ENCODE results near the gene FOLR2. TPM values are rescaled to one million over a fixed set of nuclear protein-coding genes. Genes with fewer than 3 reads are reported as not detected.
"Not testable (repeated sequence)": the region's sequence is repeated elsewhere in the genome, so short reads cannot be mapped to it uniquely, and the experiment has no call there.

Gene FOLR2
- total and polyA plus RNA-seq, 9 donors: 18.2 to 31.4 (median 26.7) TPM

DNA sequence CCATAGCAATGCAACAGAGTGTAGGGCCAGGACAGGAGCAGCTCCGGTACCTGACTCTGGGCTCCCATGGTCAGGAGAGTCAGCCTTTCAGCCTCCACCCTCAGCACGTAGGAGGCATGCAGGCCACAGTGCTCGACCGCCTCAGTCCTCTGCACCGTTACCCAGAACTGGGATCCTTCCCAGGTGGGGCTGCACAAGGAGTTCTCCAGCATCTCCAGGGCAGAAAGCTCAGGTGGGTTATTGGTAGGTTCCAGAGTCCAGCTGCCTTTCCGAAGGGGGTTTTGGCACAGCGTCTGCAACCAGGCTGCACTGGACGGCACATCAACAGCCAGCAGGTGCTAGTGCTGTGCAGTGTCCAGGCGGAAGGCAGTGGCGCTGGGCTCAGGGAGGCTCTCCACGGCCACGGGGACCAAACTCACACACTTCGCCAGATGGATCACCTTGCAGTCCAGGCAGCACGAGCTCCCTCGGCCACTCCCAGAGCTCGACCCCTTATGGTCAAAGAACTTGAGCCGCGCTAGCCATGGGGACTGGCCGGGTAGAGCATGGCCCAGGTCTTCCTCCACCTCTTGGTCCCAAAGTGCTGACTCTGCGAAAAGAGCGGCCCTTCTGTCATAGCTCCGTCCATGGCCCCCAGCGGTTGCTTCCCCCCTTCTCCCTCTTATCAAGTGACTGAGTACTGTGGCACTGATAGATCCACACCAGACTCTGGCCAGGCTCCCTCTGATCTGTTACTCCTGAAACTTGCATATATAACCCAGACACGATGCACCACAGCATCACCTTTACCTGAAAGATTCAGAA is 34.3 kb downstream of the FOLR2 start:
- Histone ChIP-seq H3K4me1 (ENCODE audit: control insufficient read depth, insufficient read depth, low read length) (no peaks in the 10 kb centered on the region), H3K4me3 (ENCODE audit: low read length) (no peak overlapping the region), H3K9me3 (replicated peaks; ENCODE audit: control insufficient read depth, low read depth, low read length) (no peaks in the 10 kb centered on the region), H3K36me3 (ENCODE audit: control insufficient read depth, insufficient read depth, low read length) (no peaks in the 10 kb centered on the region), H3K27me3 (ENCODE audit: control insufficient read depth, insufficient read depth, low read length) (peaks cover 58% of the 10 kb centered on the region), H3K27ac (ENCODE audit: low read length) (no peak overlapping the region)
- DNase-seq: no peak
- WGBS (ENCODE audit: insufficient coverage): 79% methylated on average over 19 of the region's 24 CpGs

DNA sequence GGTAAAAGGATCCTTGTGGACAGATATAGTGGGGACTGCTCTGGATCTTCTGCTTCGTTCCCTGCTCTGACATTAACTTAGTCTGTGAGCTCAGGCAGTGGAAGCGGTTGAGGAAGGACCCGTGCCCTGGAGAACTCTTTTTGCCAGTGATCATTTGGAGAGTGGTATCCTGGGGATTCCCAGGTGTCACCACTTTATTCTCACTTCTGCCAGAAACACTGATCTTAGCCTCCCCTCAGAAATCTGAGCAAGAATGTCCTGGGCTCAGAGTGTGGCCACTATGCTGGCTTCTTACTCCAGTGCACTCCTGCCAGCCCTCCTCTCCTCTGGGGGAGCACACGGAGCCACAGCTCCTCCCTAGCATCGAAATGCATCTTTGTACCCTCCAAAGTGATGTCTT is 35.0 kb downstream of the FOLR2 start:
- Histone ChIP-seq H3K4me1 (ENCODE audit: control insufficient read depth, insufficient read depth, low read length) (no peaks in the 10 kb centered on the region), H3K36me3 (ENCODE audit: control insufficient read depth, insufficient read depth, low read length) (no peaks in the 10 kb centered on the region), H3K27me3 (ENCODE audit: control insufficient read depth, insufficient read depth, low read length) (peaks cover 56% of the 10 kb centered on the region), H3K4me3 (ENCODE audit: low read length) (no peak overlapping the region), H3K9me3 (replicated peaks; ENCODE audit: control insufficient read depth, low read depth, low read length) (no peaks in the 10 kb centered on the region), H3K27ac (ENCODE audit: low read length) (no peak overlapping the region)
- 64% methylated on average over 5 of the region's 5 CpGs for WGBS (ENCODE audit: insufficient coverage)
- DNase-seq: no peak

DNA sequence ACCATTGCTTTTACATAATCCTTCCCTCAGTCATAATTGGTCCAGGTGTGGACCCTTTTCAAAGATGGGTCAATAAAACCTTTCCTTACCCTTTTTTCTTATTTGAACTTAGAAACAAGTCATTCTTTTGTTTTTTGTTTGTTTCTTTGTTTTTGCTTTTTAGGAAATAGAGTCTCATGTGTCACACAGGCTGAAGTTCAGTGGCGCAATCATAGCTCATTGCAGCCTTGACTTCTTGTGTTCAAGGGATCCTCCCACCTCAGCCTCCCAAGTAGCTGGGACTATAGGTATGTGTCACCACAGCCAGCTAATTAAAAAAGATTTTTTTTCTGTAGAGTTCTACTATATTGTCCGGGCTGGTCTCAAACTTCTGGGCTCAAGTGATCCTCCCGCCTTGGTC is 36.8 kb downstream of the FOLR2 start:
- no peaks in the 10 kb centered on the region for H3K36me3 ChIP-seq (ENCODE audit: control insufficient read depth, insufficient read depth, low read length)
- WGBS (ENCODE audit: insufficient coverage): 100% methylated on average over 2 of the region's 3 CpGs
- no peaks in the 10 kb centered on the region for H3K9me3 ChIP-seq (replicated peaks; ENCODE audit: control insufficient read depth, low read depth, low read length)
- H3K4me3 ChIP-seq (ENCODE audit: low read length): no peak overlapping the region
- H3K27ac ChIP-seq (ENCODE audit: low read length): no peak overlapping the region
- H3K27me3 ChIP-seq (ENCODE audit: control insufficient read depth, insufficient read depth, low read length): peaks cover 40% of the 10 kb centered on the region
- no peaks in the 10 kb centered on the region for H3K4me1 ChIP-seq (ENCODE audit: control insufficient read depth, insufficient read depth, low read length)
- no peak for DNase-seq

DNA sequence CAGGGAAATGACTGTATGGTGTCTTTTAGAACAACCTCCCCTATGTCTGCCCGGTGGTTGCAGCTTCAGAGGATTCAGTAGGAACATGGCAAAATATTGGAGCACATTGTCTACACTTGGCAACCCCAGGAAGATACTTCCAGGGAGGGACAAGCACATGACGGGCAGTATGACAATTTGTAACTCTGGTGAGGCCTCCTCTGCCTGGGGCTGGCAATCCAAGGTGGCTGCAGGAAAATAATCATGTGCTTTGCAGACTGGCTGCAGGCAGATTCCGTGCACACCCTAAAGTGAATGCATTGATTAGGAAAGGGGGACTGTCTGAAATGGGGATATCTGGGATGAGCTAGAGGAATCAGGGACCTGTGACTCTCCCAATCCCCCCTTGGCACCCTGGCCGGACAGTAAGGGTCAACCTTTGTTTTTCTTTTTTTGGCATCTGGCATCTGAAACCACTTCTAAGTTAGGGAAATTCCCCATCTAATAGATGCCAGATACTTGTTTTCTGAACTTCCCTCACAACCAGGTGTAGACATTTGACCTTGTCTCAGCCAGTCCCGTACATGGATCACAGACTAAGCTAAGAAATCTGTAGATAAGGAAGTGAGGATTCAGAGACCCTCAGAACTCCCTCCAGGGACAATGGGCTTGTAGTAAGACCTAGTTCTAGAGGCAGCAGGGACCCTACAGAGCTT is 37.9 kb downstream of the FOLR2 start:
- Histone ChIP-seq H3K4me3 (ENCODE audit: low read length) (no peak overlapping the region), H3K27me3 (ENCODE audit: control insufficient read depth, insufficient read depth, low read length) (peaks cover 31% of the 10 kb centered on the region), H3K4me1 (ENCODE audit: control insufficient read depth, insufficient read depth, low read length) (no peaks in the 10 kb centered on the region), H3K27ac (ENCODE audit: low read length) (no peak overlapping the region), H3K36me3 (ENCODE audit: control insufficient read depth, insufficient read depth, low read length) (no peaks in the 10 kb centered on the region), H3K9me3 (replicated peaks; ENCODE audit: control insufficient read depth, low read depth, low read length) (no peaks in the 10 kb centered on the region)
- DNase-seq: no peak
- WGBS (ENCODE audit: insufficient coverage): 84% methylated on average over 2 of the region's 5 CpGs

DNA sequence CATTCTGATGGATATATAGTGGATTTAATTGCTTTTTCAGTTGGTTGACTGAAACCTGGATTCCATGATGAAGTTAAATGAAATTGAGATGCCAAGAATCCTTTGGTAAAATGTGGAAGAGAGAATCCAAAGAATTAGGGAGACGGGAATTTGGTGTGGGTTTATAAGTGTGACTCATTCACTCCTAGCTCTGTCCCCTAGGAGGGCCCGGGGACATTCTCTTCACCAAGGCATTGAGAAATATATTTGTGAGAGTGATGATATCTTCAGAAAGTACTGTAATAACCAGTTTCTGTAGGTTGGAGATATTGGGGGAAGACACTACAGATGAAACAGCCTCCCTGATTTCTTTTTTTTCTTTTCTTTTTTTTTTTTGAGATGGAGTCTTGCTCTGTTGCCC is 41.0 kb downstream of the FOLR2 start:
- no peak overlapping the region for H3K27ac ChIP-seq (ENCODE audit: low read length)
- no peak for DNase-seq
- H3K4me1 ChIP-seq (ENCODE audit: control insufficient read depth, insufficient read depth, low read length): no peaks in the 10 kb centered on the region
- H3K9me3 ChIP-seq (replicated peaks; ENCODE audit: control insufficient read depth, low read depth, low read length): no peaks in the 10 kb centered on the region
- H3K36me3 ChIP-seq (ENCODE audit: control insufficient read depth, insufficient read depth, low read length): no peaks in the 10 kb centered on the region
- WGBS (ENCODE audit: insufficient coverage): 50% methylated on average over 1 of the region's 2 CpGs
- H3K27me3 ChIP-seq (ENCODE audit: control insufficient read depth, insufficient read depth, low read length): peaks cover 12% of the 10 kb centered on the region
- H3K4me3 ChIP-seq (ENCODE audit: low read length): no peak overlapping the region

DNA sequence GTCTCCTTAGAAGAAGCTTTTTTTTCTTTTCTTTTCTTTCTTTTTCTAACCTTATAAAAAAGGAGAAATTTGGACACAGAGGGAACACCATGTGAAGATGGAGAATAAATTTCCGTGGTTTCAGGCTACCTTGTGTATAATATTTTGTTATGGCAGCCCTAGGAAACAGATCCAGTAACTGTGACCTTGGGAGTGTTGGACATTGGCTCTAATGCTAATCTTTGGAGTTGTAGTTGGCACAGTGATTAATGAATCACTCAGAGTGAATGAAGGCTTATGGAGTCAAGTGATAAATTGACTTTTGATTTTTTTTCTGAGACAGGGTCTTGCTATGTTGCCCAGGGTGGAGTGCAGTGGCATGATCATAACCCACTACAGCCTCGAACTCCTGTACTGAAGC is 42.9 kb downstream of the FOLR2 start:
- Histone ChIP-seq H3K27me3 (ENCODE audit: control insufficient read depth, insufficient read depth, low read length) (peaks cover 9% of the 10 kb centered on the region), H3K36me3 (ENCODE audit: control insufficient read depth, insufficient read depth, low read length) (no peaks in the 10 kb centered on the region), H3K4me1 (ENCODE audit: control insufficient read depth, insufficient read depth, low read length) (no peaks in the 10 kb centered on the region), H3K4me3 (ENCODE audit: low read length) (no peak overlapping the region), H3K9me3 (replicated peaks; ENCODE audit: control insufficient read depth, low read depth, low read length) (no peaks in the 10 kb centered on the region), H3K27ac (ENCODE audit: low read length) (no peak overlapping the region)
- no peak for DNase-seq
- 67% methylated on average over 1 of the region's 2 CpGs for WGBS (ENCODE audit: insufficient coverage)

DNA sequence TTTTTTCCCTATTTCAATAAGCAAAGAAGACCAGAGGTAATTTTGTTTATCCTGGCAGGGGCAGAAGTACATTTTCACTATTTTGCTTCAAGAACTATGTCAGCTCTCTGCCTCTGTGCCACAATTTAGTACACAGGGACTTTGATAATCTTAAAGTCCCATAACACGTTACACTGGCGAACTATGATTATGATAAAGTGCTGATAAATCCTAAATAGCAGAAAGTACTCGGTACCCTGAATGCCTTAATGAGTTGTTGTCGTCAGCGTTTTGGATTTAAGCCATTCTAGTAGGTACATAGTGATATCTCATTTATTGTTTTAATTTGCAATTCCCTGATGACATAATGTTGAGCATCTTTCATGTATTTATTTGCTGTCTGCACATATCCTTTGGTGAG is 44.0 kb downstream of the FOLR2 start:
- Histone ChIP-seq H3K36me3 (ENCODE audit: control insufficient read depth, insufficient read depth, low read length) (no peaks in the 10 kb centered on the region), H3K27ac (ENCODE audit: low read length) (no peak overlapping the region), H3K9me3 (replicated peaks; ENCODE audit: control insufficient read depth, low read depth, low read length) (no peaks in the 10 kb centered on the region), H3K4me1 (ENCODE audit: control insufficient read depth, insufficient read depth, low read length) (no peaks in the 10 kb centered on the region), H3K27me3 (ENCODE audit: control insufficient read depth, insufficient read depth, low read length) (peaks cover 7% of the 10 kb centered on the region), H3K4me3 (ENCODE audit: low read length) (no peak overlapping the region)
- no peak for DNase-seq
- no CpG with 5 or more reads among the region's 5 CpGs for WGBS (ENCODE audit: insufficient coverage)

DNA sequence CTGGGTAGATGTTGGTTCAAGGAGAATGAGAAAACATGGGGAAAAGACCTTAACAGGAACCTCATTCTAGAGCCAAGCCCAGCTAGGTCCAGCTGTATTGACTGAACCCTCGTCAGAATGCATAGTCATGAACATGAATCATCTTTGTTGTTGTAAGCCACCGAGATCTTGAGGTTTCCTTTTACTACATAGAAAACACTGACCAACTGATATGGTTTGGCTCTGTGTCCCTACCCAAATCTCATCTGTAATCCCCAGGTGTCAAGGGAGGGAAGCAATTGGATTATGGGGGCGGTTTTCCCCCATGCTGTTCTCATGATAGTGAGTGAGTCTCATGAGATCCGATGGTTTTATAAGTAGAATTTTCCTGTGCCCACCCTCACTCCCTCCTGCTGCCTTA is 46.8 kb downstream of the FOLR2 start:
- no peak overlapping the region for H3K27ac ChIP-seq (ENCODE audit: low read length)
- H3K27me3 ChIP-seq (ENCODE audit: control insufficient read depth, insufficient read depth, low read length): peaks cover 2% of the 10 kb centered on the region
- DNase-seq: no peak
- no peaks in the 10 kb centered on the region for H3K9me3 ChIP-seq (replicated peaks; ENCODE audit: control insufficient read depth, low read depth, low read length)
- 40% methylated on average over 1 of the region's 4 CpGs for WGBS (ENCODE audit: insufficient coverage)
- no peaks in the 10 kb centered on the region for H3K36me3 ChIP-seq (ENCODE audit: control insufficient read depth, insufficient read depth, low read length)
- no peak overlapping the region for H3K4me3 ChIP-seq (ENCODE audit: low read length)
- no peaks in the 10 kb centered on the region for H3K4me1 ChIP-seq (ENCODE audit: control insufficient read depth, insufficient read depth, low read length)

DNA sequence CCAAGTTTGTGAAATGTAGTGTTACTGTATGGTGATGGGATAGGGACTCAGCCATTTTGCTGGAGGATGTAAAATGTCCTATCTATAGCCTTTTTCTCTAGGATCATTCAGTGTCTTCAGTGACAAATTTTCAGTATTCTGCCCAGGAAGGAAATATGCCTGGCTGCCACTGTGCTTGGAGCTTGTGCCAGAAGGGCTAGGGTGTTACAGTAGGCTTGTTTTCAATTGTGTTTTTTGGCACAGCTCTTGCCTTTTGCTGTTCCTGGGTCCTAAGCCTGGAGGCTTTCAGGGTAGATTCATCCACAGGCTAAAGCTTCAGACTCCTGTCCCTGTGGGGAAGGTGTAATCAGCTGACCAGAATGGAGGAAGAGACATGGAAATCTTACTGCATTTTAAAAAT is 49.4 kb downstream of the FOLR2 start:
- no peak overlapping the region for H3K27ac ChIP-seq (ENCODE audit: low read length)
- no peaks in the 10 kb centered on the region for H3K4me1 ChIP-seq (ENCODE audit: control insufficient read depth, insufficient read depth, low read length)
- no peak for DNase-seq
- H3K9me3 ChIP-seq (replicated peaks; ENCODE audit: control insufficient read depth, low read depth, low read length): no peaks in the 10 kb centered on the region
- H3K27me3 ChIP-seq (ENCODE audit: control insufficient read depth, insufficient read depth, low read length): peaks cover 7% of the 10 kb centered on the region
- no peaks in the 10 kb centered on the region for H3K36me3 ChIP-seq (ENCODE audit: control insufficient read depth, insufficient read depth, low read length)
- no peak overlapping the region for H3K4me3 ChIP-seq (ENCODE audit: low read length)

DNA sequence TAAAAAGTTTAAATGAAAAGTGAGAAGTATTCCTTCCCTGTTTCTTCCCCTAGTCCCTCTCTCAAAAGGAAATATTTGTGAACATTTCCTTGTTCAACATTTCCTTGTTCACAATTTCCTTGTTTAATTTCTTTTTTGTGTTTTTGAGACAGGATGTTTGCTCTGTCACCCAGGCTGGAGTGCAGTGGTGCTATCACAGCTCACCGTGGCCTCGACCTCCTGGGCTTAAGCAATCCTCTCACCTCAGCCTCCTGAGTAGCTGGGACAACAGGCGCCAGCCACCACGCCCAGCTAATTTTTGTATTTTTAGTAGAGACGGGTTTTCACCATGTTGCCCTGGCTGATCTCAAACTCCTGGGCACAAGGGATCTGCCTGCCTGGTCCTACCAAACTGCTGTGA is 50.4 kb downstream of the FOLR2 start:
- H3K27ac ChIP-seq (ENCODE audit: low read length); H3K27me3 ChIP-seq (ENCODE audit: control insufficient read depth, insufficient read depth, low read length); H3K9me3 ChIP-seq (replicated peaks; ENCODE audit: control insufficient read depth, low read depth, low read length); H3K4me1 ChIP-seq (ENCODE audit: control insufficient read depth, insufficient read depth, low read length); DNase-seq; H3K4me3 ChIP-seq (ENCODE audit: low read length); H3K36me3 ChIP-seq (ENCODE audit: control insufficient read depth, insufficient read depth, low read length): not testable (repeated sequence)
- 90% methylated on average over 3 of the region's 5 CpGs for WGBS (ENCODE audit: insufficient coverage)

All from muscle of leg (tissue), 11 donors.